IPS-18c (cell line): ENCODE results near the gene SCMH1.

ENCODE experiments used
- H3K4me3 ChIP-seq: 2 replicates; pipeline ENCODE4 v1.7.0; 2013; ENCODE audit warnings: low read depth, mild to moderate bottlenecking, low read length, moderate library complexity; ENCODE audit not compliant: insufficient read depth
- H3K9me3 ChIP-seq: one replicate; pipeline ENCODE4 v1.6.1; 2013; ENCODE audit warnings: mild to moderate bottlenecking, low read length, moderate library complexity; ENCODE audit not compliant: control insufficient read depth, insufficient read depth

SCMH1 gene

GRCh38 chr1:41033272-41033671, 208.8 kb downstream of the SCMH1 start:
- no peaks in the 10 kb centered on the region for H3K9me3 ChIP-seq

DNA sequence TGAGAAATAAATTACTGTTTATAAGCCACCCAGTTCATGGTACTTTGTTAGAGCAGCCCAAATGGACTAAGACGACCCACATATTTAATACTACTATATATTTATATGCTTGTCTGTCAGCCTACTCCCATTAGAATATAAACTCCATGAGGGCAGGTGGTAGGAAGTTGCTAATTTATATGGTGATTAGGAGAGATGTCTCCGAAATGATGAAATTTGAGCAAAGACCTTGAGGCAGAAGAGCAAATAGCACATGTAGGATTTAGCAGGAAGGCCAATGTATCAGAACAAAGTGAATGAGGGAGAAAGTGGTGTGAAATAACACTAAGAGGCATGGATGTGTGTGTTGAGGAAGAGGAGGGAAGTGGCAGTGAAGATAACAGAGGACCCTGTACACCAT, 210.0 kb downstream of the SCMH1 start:
- Histone ChIP-seq H3K4me3 (no peak overlapping the region), H3K9me3 (no peaks in the 10 kb centered on the region)

More at GRCh38 chr1:41033272-41033671, 208.8 kb downstream of the SCMH1 start:
- no peak overlapping the region for H3K4me3 ChIP-seq

DNA sequence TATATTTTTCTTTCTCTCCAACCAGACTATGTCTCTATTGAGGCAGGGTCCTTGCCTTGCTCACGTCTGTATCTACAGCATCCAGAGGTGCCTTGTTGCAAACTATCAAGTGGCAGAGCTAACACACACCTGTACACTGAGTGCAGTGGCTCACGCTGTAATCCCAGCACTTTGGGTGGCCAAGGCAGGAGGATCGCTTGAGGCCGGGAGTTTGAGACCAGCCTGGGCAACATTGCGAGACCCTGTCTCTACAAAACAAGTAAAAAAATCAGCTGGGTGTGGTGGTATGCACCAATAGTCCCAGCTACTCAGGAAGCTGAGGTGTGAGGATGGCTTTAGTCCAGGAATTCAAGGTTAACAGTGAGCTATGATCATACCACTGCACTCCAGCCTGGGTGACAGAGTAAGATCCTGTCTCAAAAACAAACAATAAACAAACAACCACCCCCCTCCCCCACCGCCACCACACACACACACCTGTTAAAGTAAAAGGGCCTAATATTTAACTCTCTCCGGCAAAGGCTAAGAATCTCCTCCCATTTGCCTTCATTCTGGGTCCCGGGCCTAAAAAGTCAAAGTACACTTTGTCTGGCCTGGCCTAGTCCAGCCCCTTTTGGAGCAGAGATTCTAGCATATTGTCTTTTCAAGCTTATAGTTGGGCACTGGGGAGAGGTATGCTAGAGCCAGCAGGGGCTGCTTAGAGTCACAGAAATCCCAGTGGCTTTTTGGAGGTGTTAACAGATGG, 211.1 kb downstream of the SCMH1 start:
- Histone ChIP-seq H3K9me3 (no peaks in the 10 kb centered on the region), H3K4me3 (no peak overlapping the region)

GRCh38 chr1:41028034-41028642, 214.0 kb downstream of the SCMH1 start:
- Histone ChIP-seq H3K4me3 (no peak overlapping the region), H3K9me3 (peaks cover 2% of the 10 kb centered on the region)

DNA sequence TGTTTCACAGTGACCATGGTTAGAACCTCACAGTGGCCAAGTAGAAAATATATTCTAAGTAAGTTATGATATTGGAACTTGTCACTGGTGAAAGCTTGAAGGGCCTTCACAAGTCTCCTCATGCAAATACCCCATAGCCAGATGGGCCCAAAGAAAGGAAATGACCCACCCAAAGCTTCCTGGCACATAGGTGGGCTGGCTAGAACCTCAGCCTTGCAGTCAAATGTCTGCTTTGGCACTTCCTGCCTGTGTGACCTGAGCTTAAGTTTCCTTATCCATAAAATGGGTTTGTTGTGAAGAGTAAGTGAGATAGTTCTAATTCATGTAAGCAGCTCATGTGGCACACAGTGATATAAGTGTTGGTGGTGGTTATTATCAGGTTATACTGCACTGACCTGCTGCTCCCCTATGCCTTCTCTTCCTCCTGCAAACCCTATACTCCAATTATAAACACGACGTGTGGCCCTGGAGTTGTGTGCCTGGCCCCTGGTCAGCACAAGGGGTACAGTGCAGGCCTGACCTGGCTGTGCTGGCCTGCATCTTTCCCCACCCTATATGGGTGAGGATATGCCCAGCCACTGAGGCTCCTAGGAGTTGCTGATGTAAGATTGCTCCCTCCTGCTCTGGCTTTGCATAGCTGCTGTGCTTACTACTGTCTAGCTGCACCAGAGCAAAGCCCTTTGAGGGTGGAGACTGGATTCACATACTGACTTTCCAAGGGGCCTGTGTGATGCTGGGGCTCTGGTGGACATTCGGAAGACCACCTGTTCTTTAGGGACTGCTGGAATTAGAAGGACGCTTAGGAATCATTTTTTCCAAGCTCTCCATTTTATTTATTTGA, 215.9 kb downstream of the SCMH1 start:
- Histone ChIP-seq H3K4me3 (no peak overlapping the region), H3K9me3 (peaks cover 2% of the 10 kb centered on the region)

DNA sequence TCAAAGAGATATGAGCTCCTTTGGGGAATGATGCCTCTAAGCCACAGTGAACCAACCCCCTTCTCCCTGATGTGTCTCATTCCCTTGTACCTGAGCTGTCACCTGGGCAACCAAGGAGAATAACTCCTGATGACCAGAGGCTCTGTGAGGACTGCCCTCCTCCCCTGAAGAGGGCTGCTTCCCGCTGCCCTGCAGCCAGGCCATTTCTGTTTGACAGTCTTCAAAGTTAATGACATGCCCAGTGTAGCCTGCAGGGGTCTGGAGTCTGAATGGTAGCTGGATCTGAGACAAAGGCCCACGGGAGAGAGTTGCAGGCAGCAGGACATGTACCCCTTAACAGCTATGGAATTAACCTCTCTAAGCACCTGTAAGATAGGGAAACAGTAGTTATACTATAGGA, 217.2 kb downstream of the SCMH1 start:
- Histone ChIP-seq H3K9me3 (peaks cover 2% of the 10 kb centered on the region), H3K4me3 (no peak overlapping the region)

DNA sequence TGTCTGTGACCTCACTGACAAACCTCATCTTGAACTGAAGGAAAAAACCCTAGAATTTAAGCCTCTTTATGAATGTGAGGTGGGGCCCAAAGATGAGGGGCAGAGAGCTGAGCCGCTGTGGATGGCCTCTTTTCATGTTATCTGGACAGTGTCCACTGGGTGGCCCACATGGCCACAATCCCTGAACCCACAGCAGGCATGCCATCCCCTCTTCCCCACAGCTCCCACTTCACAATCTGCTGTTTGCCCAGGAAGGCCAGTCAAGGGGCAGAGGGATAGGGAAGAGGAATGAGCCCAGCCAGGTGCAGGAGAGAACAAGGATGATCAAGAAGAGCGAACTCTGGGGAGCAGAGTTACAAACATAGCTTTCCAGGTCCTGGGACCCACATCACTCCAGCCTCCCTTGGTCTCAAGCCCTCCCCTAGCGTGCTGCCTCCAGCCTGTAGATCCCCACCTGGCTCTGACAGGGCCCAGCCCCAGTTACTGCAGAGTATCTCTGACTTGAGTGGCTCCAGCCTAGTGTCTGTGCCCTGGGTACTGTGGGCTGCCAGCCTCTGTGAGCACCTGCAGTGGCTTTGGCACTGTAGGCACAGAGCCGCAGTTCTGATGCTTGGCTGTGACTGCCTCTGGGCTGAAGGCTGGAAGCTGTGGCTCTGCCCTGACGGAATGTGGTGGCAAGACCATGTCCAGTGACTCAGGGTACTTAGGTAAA, 218.7 kb downstream of the SCMH1 start:
- H3K9me3 ChIP-seq = peaks cover 2% of the 10 kb centered on the region
- H3K4me3 ChIP-seq = no peak overlapping the region

DNA sequence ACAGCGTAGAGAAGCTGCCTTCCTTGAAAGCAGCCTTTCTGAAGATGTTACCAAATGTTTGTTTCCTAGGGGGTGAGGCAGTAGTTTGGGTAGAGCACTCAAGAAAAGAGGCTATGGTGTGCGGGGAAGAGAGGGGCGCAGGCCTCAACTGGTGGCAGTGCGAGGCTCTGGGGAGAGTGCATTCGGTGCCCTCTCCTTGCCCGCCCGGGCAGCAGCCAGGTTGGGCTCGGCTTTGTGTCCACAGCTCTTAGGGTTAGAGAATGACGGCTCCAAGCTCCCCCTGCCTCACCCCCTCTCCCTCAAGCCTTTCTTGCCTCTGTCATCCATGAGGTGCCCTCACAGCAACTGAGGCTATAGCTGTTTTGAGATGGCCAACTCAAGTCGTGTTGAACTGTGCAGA, 219.7 kb downstream of the SCMH1 start:
- Histone ChIP-seq H3K9me3 (peaks cover 2% of the 10 kb centered on the region), H3K4me3 (no peak overlapping the region)

GRCh38 chr1:41021526-41022308, 220.4 kb downstream of the SCMH1 start, which contains the start of gene SLFNL1:
Gene SLFNL1, minus strand, starts transcription at chr1:41021725. Its CDS starts 1,065 bp downstream, at chr1:41020660.
- peaks cover 2% of the 10 kb centered on the region for H3K9me3 ChIP-seq
- H3K4me3 ChIP-seq = no peak within 1 kb of the TSS

GRCh38 chr1:41020654-41021053, 221.5 kb downstream of the SCMH1 start:
- Histone ChIP-seq H3K9me3 (peaks cover 2% of the 10 kb centered on the region), H3K4me3 (no peak overlapping the region)

DNA sequence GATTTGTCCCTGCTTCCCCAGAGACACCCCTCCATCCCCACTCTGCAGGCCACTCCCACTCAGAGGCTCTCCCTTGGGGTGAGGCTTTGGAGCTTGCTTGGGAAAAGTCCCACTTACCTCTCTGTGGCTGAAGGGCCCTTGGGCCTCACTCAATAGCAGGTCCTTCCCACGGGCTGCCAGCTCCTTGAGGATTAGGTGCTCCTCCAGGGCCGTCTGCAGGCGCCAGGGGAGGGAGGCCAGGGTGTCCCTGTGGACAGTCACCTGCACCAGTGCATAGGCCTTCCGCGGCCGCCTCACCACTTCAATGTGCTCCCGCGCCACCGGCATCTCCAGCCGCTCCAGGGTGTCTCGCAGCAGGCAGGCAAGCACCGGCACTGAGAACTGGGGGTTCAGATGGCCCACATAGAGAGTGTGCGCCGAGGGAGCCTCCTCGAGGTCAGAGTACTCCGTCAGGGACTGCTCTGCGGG, 222.0 kb downstream of the SCMH1 start:
- no peak overlapping the region for H3K4me3 ChIP-seq
- H3K9me3 ChIP-seq = peaks cover 2% of the 10 kb centered on the region

DNA sequence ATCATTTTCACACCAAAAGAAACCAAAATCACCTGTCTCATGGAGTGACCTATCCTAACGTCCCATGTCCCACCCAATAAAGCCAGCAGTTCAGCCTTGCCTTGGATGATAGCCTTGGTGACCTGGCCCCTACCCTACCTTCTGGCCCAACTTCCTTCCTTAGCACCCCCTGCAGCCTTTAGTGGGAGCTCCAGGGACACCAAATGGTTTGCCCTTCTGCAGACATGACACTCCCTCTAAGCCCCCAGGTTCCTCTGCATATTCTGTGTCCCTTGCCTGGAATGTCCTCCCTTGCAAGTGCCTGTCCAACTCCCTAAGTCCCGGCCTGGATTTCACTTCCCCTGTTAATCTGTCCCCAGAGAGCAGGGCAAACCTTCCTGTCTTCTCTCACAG, 222.8 kb downstream of the SCMH1 start:
- Histone ChIP-seq H3K9me3 (peaks cover 2% of the 10 kb centered on the region), H3K4me3 (no peak overlapping the region)

- H3K4me3 ChIP-seq = no peak overlapping the region
- no peaks in the 10 kb centered on the region for H3K9me3 ChIP-seq
These were observed 224.1 kb downstream of the SCMH1 start for GRCh38 chr1:41018018-41018410.

DNA sequence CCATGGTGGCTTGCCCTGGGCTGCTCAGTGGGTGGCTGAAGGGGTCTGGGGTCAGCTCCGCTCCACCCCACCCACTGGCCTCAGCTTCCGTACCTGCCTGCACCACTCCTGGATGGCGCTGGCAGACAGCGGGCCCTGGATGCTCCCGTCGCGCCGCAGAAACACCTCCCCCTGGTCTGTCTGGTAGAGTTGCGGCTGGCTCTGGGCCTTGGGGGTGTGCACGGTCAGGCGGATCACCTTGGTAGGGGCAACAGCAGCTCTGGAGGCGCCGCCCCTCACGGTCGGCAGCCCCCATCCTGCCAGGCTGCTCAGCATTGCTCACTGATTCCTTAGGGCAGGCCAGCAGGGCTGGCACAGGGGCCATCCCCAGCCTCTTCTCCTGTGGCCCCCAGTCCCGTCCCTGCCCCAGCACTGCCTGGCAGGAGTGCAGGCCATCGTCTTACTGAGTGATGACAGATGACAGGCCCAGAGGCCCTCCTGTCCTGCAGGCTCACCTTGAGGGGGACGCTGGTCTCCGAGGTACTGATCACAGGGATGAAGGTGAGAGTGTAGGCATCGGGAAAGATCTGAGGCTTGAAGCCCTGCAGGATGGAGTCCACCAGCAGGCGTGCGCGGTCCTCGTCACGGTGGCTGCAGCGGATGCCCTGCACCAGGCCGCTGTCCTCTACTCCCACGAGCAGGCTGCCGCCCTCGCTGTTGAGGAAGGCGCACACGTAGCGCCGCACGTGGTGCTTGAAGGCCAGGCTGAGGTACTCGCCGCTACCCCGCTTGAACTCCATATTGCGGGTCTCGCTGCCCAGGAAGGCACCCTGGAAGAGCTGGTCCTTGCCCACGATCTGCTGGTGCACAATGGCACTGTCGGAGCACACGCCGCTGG, 224.7 kb downstream of the SCMH1 start:
- no peaks in the 10 kb centered on the region for H3K9me3 ChIP-seq
- no peak overlapping the region for H3K4me3 ChIP-seq

- Histone ChIP-seq H3K9me3 (no peaks in the 10 kb centered on the region), H3K4me3 (no peak overlapping the region)
These were observed 226.1 kb downstream of the SCMH1 start for GRCh38 chr1:41015897-41016470.
